ENCODE data around the gene TAAR8. TPM values are rescaled to one million over a fixed set of nuclear protein-coding genes. Genes with fewer than 3 reads are reported as not detected.
A peak's percentile ranks its signal among the peaks of the same experiment; 100 is the strongest.

Gene TAAR8
- total and polyA plus RNA-seq, 2 experiments from 2014 or later: not detected

DNA sequence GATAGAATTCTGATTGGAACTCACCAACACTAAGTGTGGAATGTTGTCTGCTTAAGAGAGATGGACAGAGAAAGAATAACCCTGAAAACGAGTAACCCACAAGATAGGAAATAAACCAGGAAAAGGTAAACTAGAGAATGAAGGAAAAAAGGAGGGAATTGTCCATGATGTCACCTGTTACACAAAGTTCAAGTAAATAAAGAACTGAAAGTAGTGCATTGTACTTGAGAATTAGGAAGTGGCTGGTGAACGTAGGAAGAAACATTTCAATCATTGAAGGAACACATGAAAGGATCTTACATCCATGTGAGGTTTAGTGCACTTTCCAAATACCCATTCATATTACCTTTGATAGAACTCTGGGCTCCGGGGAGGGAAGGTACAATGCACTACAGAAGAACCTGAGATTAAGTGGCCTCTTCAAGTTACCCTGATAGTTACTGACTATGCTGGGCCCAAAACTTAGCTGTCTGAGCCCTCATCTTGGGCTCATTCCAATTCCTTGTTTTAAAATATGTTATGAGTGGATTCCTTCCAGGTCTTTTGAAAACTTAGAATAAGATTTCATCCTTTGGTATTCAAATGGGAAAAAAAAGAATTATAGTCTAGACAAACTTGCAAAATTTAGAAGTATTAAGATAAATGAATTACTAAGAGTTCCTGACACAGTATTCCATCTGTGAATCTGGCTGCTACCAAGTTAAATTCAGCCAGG, 38.5 kb upstream of the TAAR8 start:
- H4K20me1 ChIP-seq (replicated peaks; ENCODE audit: insufficient read depth): peaks cover 6% of the 10 kb centered on the region; the same call in 1 of the 2 replicates
- peaks cover 18% of the 10 kb centered on the region; the same call in 1 of the 2 replicates for H3K4me1 ChIP-seq (ENCODE audit: insufficient read depth)
- H3K27ac ChIP-seq (ENCODE audit: low read depth): no peak overlapping the region
- TF ChIP-seq STAT1 (IDR thresholded peaks at IDR 0.05; ENCODE audit: unreplicated experiment): no peak
- TF ChIP-seq EZH2 (IDR thresholded peaks at IDR 0.05; ENCODE audit: low read depth, unreplicated experiment): no peak
- TF ChIP-seq, protein P1, sequence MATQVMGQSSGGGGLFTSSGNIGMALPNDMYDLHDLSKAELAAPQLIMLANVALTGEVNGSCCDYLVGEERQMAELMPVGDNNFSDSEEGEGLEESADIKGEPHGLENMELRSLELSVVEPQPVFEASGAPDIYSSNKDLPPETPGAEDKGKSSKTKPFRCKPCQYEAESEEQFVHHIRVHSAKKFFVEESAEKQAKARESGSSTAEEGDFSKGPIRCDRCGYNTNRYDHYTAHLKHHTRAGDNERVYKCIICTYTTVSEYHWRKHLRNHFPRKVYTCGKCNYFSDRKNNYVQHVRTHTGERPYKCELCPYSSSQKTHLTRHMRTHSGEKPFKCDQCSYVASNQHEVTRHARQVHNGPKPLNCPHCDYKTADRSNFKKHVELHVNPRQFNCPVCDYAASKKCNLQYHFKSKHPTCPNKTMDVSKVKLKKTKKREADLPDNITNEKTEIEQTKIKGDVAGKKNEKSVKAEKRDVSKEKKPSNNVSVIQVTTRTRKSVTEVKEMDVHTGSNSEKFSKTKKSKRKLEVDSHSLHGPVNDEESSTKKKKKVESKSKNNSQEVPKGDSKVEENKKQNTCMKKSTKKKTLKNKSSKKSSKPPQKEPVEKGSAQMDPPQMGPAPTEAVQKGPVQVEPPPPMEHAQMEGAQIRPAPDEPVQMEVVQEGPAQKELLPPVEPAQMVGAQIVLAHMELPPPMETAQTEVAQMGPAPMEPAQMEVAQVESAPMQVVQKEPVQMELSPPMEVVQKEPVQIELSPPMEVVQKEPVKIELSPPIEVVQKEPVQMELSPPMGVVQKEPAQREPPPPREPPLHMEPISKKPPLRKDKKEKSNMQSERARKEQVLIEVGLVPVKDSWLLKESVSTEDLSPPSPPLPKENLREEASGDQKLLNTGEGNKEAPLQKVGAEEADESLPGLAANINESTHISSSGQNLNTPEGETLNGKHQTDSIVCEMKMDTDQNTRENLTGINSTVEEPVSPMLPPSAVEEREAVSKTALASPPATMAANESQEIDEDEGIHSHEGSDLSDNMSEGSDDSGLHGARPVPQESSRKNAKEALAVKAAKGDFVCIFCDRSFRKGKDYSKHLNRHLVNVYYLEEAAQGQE (IDR thresholded peaks at IDR 0.05; ENCODE audit: unreplicated experiment): no peak
- ATAC-seq: no peak
- H3K9me2 ChIP-seq (ENCODE audit: insufficient read depth): no peaks in the 10 kb centered on the region
- peaks cover 35% of the 10 kb centered on the region for H3K79me2 ChIP-seq (replicated peaks; ENCODE audit: insufficient read depth)
- no peak overlapping the region for H2AFZ ChIP-seq
- Mint-ChIP-seq H3K36me3 (ENCODE audit: low read depth) (no peaks in the 10 kb centered on the region), H3K9me3 (no peaks in the 10 kb centered on the region; the same call in 2 of the 3 replicates), H3K27ac (no peak overlapping the region), H3K4me3 (peak overlapping the region; percentile 95), H3K4me1 (peaks cover 20% of the 10 kb centered on the region), H3K27me3 (ENCODE audit: insufficient read depth, low read depth, poor library complexity) (no peaks in the 10 kb centered on the region)
- H3K4me2 ChIP-seq: peak overlapping the region; percentile 88; the same call in 1 of the 2 replicates
- no peaks in the 10 kb centered on the region for H3K27me3 ChIP-seq (ENCODE audit: insufficient read depth)
- H3F3A ChIP-seq (replicated peaks; ENCODE audit: low read depth): no peaks in the 10 kb centered on the region
- no peaks in the 10 kb centered on the region for H3K36me3 ChIP-seq (ENCODE audit: insufficient read depth)
- DNase-seq (ENCODE audit: low spot score): no peak
- peak overlapping the region; percentile 70; the same call in 1 of the 2 replicates for H3K4me3 ChIP-seq

DNA sequence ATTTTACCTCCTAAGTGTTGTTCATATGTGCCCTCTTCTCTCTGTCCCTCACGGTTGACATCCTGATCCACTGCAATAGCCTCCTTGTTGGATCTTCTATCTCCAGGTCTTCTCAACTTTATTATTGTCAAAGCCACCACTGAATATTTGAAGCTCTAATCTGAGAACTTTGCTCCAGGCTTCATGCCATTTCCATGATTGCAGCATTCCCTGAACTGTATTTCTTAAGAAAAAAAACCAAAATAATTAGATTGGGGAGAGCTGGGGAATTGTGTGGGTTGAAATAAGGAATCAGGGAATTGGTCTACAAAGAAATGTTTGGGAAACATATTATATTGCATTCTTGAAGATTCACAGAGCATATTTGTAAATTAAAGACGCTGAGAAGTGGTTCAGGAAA, 37.1 kb upstream of the TAAR8 start:
- H3K27me3 ChIP-seq (ENCODE audit: insufficient read depth): no peaks in the 10 kb centered on the region
- H3F3A ChIP-seq (replicated peaks; ENCODE audit: low read depth): no peaks in the 10 kb centered on the region
- H3K4me2 ChIP-seq: no peak overlapping the region
- Mint-ChIP-seq H3K4me3 (no peak overlapping the region), H3K27me3 (ENCODE audit: insufficient read depth, low read depth, poor library complexity) (no peaks in the 10 kb centered on the region), H3K4me1 (peaks cover 22% of the 10 kb centered on the region), H3K27ac (no peak overlapping the region), H3K9me3 (no peaks in the 10 kb centered on the region; the same call in 2 of the 3 replicates), H3K36me3 (ENCODE audit: low read depth) (no peaks in the 10 kb centered on the region)
- ATAC-seq (no peak), DNase-seq (ENCODE audit: low spot score) (no peak)
- H3K9me2 ChIP-seq (ENCODE audit: insufficient read depth): no peaks in the 10 kb centered on the region
- H3K79me2 ChIP-seq (replicated peaks; ENCODE audit: insufficient read depth): peaks cover 21% of the 10 kb centered on the region
- H3K36me3 ChIP-seq (ENCODE audit: insufficient read depth): no peaks in the 10 kb centered on the region
- H4K20me1 ChIP-seq (replicated peaks; ENCODE audit: insufficient read depth): 0 out of 2 replicates have a peak, but pooled peaks cover 6% of the 10 kb centered on the region
- no peak overlapping the region for H3K4me3 ChIP-seq
- peaks cover 12% of the 10 kb centered on the region; the same call in 1 of the 2 replicates for H3K4me1 ChIP-seq (ENCODE audit: insufficient read depth)
- H2AFZ ChIP-seq: no peak overlapping the region
- H3K27ac ChIP-seq (ENCODE audit: low read depth): no peak overlapping the region
- TF ChIP-seq CREB1 (CRISPR knock-in tag; IDR thresholded peaks at IDR 0.05; ENCODE audit: low read depth) (no peak), POLR2AphosphoS5 (IDR thresholded peaks at IDR 0.05; ENCODE audit: low read depth) (no peak), ZNF331 (CRISPR knock-in tag; IDR thresholded peaks at IDR 0.05; ENCODE audit: low read depth) (no peak), NANOG (IDR thresholded peaks at IDR 0.05; ENCODE audit: borderline replicate concordance) (no peak)
- TF ChIP-seq, protein P2, sequence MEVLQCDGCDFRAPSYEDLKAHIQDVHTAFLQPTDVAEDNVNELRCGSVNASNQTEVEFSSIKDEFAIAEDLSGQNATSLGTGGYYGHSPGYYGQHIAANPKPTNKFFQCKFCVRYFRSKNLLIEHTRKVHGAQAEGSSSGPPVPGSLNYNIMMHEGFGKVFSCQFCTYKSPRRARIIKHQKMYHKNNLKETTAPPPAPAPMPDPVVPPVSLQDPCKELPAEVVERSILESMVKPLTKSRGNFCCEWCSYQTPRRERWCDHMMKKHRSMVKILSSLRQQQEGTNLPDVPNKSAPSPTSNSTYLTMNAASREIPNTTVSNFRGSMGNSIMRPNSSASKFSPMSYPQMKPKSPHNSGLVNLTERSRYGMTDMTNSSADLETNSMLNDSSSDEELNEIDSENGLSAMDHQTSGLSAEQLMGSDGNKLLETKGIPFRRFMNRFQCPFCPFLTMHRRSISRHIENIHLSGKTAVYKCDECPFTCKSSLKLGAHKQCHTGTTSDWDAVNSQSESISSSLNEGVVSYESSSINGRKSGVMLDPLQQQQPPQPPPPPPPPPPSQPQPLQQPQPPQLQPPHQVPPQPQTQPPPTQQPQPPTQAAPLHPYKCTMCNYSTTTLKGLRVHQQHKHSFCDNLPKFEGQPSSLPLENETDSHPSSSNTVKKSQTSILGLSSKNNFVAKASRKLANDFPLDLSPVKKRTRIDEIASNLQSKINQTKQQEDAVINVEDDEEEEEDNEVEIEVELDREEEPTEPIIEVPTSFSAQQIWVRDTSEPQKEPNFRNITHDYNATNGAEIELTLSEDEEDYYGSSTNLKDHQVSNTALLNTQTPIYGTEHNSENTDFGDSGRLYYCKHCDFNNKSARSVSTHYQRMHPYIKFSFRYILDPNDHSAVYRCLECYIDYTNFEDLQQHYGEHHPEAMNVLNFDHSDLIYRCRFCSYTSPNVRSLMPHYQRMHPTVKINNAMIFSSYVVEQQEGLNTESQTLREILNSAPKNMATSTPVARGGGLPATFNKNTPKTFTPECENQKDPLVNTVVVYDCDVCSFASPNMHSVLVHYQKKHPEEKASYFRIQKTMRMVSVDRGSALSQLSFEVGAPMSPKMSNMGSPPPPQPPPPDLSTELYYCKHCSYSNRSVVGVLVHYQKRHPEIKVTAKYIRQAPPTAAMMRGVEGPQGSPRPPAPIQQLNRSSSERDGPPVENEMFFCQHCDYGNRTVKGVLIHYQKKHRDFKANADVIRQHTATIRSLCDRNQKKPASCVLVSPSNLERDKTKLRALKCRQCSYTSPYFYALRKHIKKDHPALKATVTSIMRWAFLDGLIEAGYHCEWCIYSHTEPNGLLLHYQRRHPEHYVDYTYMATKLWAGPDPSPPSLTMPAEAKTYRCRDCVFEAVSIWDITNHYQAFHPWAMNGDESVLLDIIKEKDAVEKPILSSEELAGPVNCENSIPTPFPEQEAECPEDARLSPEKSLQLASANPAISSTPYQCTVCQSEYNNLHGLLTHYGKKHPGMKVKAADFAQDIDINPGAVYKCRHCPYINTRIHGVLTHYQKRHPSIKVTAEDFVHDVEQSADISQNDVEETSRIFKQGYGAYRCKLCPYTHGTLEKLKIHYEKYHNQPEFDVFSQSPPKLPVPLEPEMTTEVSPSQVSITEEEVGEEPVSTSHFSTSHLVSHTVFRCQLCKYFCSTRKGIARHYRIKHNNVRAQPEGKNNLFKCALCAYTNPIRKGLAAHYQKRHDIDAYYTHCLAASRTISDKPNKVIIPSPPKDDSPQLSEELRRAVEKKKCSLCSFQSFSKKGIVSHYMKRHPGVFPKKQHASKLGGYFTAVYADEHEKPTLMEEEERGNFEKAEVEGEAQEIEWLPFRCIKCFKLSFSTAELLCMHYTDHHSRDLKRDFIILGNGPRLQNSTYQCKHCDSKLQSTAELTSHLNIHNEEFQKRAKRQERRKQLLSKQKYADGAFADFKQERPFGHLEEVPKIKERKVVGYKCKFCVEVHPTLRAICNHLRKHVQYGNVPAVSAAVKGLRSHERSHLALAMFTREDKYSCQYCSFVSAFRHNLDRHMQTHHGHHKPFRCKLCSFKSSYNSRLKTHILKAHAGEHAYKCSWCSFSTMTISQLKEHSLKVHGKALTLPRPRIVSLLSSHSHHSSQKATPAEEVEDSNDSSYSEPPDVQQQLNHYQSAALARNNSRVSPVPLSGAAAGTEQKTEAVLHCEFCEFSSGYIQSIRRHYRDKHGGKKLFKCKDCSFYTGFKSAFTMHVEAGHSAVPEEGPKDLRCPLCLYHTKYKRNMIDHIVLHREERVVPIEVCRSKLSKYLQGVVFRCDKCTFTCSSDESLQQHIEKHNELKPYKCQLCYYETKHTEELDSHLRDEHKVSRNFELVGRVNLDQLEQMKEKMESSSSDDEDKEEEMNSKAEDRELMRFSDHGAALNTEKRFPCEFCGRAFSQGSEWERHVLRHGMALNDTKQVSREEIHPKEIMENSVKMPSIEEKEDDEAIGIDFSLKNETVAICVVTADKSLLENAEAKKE (CRISPR knock-in tag; IDR thresholded peaks at IDR 0.05): no peak
